ENCODE measurements around the gene PHACTR2.

DNA sequence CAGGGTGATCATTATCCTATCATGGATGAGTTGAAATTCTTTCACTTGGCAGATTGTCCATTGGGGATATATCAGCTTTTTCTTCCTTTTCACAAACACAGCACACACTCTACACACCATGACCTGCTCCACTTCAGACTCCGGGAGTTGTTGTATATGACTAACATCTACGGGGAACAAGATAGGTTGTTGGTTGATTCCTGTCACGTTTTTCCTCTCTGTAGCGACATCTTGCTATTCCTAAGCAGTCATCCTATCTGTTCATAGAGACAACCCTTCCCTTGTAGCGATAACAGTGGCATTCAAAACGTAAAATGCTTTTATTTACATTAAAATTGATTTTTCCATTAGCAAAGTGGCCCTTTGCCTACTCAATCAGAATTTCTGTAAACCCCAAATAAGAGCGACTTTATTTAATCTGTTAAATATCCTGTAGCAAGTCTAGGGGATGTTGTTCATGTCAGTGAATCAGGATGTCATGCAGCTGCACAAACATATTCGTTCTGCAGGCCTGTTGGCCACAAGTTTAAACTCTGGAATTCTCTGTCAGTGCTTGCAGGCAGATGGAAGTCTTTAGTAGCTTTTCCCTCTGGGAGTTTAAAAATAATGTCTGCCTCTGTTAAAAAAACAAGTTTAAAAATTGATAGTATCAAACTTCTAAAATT, 23.1 kb downstream of the PHACTR2 start:
- TF ChIP-seq ZNF660 (CRISPR knock-in tag; IDR thresholded peaks at IDR 0.05; ENCODE audit: borderline replicate concordance, low read depth) (no peak), TCF7 (IDR thresholded peaks at IDR 0.05; ENCODE audit: low read depth) (no peak), KLF13 (CRISPR knock-in tag; IDR thresholded peaks at IDR 0.05) (no peak), ELF1 (CRISPR knock-in tag; IDR thresholded peaks at IDR 0.05) (no peak), ETV5 (CRISPR knock-in tag; IDR thresholded peaks at IDR 0.05; ENCODE audit: borderline replicate concordance) (no peak), MAFK (conservative IDR thresholded peaks at IDR 0.05 in 1 of 2, IDR thresholded peaks at IDR 0.05 in 1 of 2; ENCODE audit: low read length in 2 of 2) (no peak), ZNF30 (CRISPR knock-in tag; IDR thresholded peaks at IDR 0.05) (no peak), ZNF430 (CRISPR knock-in tag; IDR thresholded peaks at IDR 0.05) (no peak), RFX5 (IDR thresholded peaks at IDR 0.05; ENCODE audit: low read depth, low read length) (no peak), ZZZ3 (CRISPR knock-in tag; IDR thresholded peaks at IDR 0.05; ENCODE audit: borderline replicate concordance) (no peak), GABPA (IDR thresholded peaks at IDR 0.05; ENCODE audit: low read depth, low read length) (no peak), GABPA (CRISPR knock-in tag; IDR thresholded peaks at IDR 0.05; ENCODE audit: low read depth) (no peak)
- TF ChIP-seq, protein P1, sequence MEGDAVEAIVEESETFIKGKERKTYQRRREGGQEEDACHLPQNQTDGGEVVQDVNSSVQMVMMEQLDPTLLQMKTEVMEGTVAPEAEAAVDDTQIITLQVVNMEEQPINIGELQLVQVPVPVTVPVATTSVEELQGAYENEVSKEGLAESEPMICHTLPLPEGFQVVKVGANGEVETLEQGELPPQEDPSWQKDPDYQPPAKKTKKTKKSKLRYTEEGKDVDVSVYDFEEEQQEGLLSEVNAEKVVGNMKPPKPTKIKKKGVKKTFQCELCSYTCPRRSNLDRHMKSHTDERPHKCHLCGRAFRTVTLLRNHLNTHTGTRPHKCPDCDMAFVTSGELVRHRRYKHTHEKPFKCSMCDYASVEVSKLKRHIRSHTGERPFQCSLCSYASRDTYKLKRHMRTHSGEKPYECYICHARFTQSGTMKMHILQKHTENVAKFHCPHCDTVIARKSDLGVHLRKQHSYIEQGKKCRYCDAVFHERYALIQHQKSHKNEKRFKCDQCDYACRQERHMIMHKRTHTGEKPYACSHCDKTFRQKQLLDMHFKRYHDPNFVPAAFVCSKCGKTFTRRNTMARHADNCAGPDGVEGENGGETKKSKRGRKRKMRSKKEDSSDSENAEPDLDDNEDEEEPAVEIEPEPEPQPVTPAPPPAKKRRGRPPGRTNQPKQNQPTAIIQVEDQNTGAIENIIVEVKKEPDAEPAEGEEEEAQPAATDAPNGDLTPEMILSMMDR (CRISPR knock-in tag; IDR thresholded peaks at IDR 0.05), result no peak
- TF ChIP-seq, protein P2, sequence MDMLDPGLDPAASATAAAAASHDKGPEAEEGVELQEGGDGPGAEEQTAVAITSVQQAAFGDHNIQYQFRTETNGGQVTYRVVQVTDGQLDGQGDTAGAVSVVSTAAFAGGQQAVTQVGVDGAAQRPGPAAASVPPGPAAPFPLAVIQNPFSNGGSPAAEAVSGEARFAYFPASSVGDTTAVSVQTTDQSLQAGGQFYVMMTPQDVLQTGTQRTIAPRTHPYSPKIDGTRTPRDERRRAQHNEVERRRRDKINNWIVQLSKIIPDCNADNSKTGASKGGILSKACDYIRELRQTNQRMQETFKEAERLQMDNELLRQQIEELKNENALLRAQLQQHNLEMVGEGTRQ (IDR thresholded peaks at IDR 0.05; ENCODE audit: low read depth, low read length), result no peak
- TF ChIP-seq, protein P2 (CRISPR knock-in tag; IDR thresholded peaks at IDR 0.05; ENCODE audit: borderline replicate concordance), result no peak

Data from HepG2 (cell line).